Stimulated activated naive CD4-positive, alpha-beta T cell treated with Interleukin-2 at 50 U/mL for 16 hours (primary cell): Measurements from ENCODE around the gene PAH.

Experiments
- DNase-seq: peaks from one replicate; lab custom pipeline; 2025; lab: John Stamatoyannopoulos, UW

Gene PAH

GRCh38 chr12:102816816-102817434 is 100.1 kb downstream of the PAH start:
- DNase-seq = no peak

GRCh38 chr12:102814691-102815367 is 102.2 kb downstream of the PAH start:
- no peak for DNase-seq

GRCh38 chr12:102812344-102812743 is 104.7 kb downstream of the PAH start:
- no peak for DNase-seq

GRCh38 chr12:102811110-102811737 is 105.8 kb downstream of the PAH start:
- no peak for DNase-seq

GRCh38 chr12:102808412-102808811 is 108.6 kb downstream of the PAH start:
- no peak for DNase-seq

GRCh38 chr12:102806592-102806991 is 110.5 kb downstream of the PAH start:
- no peak for DNase-seq

- no peak for DNase-seq
Measured at GRCh38 chr12:102806110-102806509, 110.9 kb downstream of the PAH start.

- DNase-seq = no peak
Measured at GRCh38 chr12:102800565-102800964, 116.5 kb downstream of the PAH start.

- no peak for DNase-seq
Measured at GRCh38 chr12:102799229-102799628, 117.8 kb downstream of the PAH start.

- no peak for DNase-seq
Measured at GRCh38 chr12:102797528-102797927, 119.5 kb downstream of the PAH start.

- no peak for DNase-seq
Measured at GRCh38 chr12:102793921-102794320, 123.1 kb downstream of the PAH start.
